ENCODE data around the gene RHBDF2. TPM values are rescaled to one million over a fixed set of nuclear protein-coding genes. Genes with fewer than 3 reads are reported as not detected.
A peak's percentile ranks its signal among the peaks of the same experiment; 100 is the strongest.

The RHBDF2 gene
- total and polyA plus RNA-seq, 2 experiments from 2014 or later = 4.9 to 11.0 TPM

DNA sequence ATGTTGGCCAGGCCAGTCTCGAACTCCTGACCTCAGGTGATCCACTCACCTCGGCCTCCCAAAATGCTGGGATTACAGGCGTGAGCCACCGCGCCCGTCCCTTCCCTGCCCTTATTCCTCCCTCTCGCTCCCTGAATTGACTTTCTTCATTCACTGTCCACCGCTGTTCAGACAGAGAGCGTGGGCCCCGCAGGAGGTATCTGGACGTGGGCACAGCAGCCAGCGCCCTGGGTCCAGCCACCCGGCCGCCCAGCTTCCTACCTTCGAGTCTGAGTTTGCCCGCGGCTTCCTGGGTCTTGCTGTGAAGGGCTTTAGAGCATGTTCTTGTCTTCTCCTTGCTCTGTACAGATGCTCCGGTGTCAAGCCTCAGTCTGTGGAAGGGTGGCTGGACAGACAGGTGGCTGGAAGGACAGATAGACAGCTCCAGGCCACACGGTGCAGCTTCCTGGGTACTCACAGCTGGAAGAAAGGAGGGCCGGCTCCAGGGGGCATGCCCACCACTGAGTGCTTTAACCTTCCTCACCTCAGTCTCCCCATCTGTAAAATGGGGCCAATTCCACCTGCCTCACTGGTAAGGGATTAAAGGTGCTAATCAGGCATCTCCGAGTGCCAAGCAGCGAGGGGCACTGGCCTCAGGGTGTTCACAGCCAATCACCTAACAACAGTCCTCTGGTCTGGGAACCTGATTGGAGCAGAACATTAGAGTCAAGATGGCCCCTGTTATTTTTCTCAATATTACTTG is 13.6 kb downstream of the RHBDF2 start:
- no peaks in the 10 kb centered on the region for H3K79me2 ChIP-seq
- no peaks in the 10 kb centered on the region for H3K27me3 ChIP-seq
- no peak overlapping the region for H3K27ac ChIP-seq
- no peak for TF ChIP-seq EZH2 (IDR thresholded peaks at IDR 0.05; ENCODE audit: borderline replicate concordance)
- H4K20me1 ChIP-seq (ENCODE audit: insufficient read depth, poor library complexity, severe bottlenecking) = no peaks in the 10 kb centered on the region
- H3K4me3 ChIP-seq = no peak overlapping the region
- H3K9me3 ChIP-seq (ENCODE audit: low read depth) = no peaks in the 10 kb centered on the region
- no peak overlapping the region for H3K4me2 ChIP-seq
- H3K4me1 ChIP-seq (ENCODE audit: insufficient read depth) = peaks cover 8% of the 10 kb centered on the region
- H3K9me2 ChIP-seq (replicated peaks; ENCODE audit: insufficient read depth) = no peaks in the 10 kb centered on the region
- no peaks in the 10 kb centered on the region for H3K36me3 ChIP-seq (replicated peaks; ENCODE audit: insufficient read depth, low read depth)
- WGBS (ENCODE audit: low lambda C conversion rate, missing lambda C conversion rate) = 96% methylated on average over 22 of the region's 22 CpGs
- H2AFZ ChIP-seq = no peak overlapping the region
- DNase-seq (ENCODE audit: low spot score) = no peak

DNA sequence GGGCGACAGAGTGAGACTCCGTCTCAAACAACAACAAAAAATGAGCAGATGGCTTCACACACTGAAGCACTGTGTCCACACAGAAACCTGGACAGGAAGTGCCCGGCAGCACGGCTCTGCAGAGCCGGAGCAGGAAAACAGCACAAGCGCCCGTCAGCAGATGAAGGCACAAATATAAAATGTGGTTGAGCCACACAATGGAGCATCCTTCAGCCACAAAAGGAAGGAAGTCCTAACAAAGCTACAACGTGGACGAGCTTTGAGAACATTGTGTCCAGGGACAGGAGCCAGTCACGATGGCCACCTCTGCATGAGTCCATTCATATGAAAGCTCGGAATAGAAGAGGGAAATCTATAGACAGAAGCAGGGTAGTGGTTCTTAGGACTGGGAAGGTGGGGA is 15.7 kb downstream of the RHBDF2 start:
- H2AFZ ChIP-seq = no peak overlapping the region
- no peaks in the 10 kb centered on the region for H3K27me3 ChIP-seq
- no peak overlapping the region for H3K4me3 ChIP-seq
- no peak for TF ChIP-seq EZH2 (IDR thresholded peaks at IDR 0.05; ENCODE audit: borderline replicate concordance)
- TF ChIP-seq EZH2phosphoT487 (IDR thresholded peaks at IDR 0.05; ENCODE audit: low read depth, severe bottlenecking, unreplicated experiment) = no peak
- TF ChIP-seq, protein P1, sequence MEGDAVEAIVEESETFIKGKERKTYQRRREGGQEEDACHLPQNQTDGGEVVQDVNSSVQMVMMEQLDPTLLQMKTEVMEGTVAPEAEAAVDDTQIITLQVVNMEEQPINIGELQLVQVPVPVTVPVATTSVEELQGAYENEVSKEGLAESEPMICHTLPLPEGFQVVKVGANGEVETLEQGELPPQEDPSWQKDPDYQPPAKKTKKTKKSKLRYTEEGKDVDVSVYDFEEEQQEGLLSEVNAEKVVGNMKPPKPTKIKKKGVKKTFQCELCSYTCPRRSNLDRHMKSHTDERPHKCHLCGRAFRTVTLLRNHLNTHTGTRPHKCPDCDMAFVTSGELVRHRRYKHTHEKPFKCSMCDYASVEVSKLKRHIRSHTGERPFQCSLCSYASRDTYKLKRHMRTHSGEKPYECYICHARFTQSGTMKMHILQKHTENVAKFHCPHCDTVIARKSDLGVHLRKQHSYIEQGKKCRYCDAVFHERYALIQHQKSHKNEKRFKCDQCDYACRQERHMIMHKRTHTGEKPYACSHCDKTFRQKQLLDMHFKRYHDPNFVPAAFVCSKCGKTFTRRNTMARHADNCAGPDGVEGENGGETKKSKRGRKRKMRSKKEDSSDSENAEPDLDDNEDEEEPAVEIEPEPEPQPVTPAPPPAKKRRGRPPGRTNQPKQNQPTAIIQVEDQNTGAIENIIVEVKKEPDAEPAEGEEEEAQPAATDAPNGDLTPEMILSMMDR (IDR thresholded peaks at IDR 0.05; ENCODE audit: poor library complexity) = no peak
- H3K9me2 ChIP-seq (replicated peaks; ENCODE audit: insufficient read depth) = no peaks in the 10 kb centered on the region
- H3K4me2 ChIP-seq = no peak overlapping the region
- H3K4me1 ChIP-seq (ENCODE audit: insufficient read depth) = no peaks in the 10 kb centered on the region
- no peaks in the 10 kb centered on the region for H4K20me1 ChIP-seq (ENCODE audit: insufficient read depth, poor library complexity, severe bottlenecking)
- H3K27ac ChIP-seq = no peak overlapping the region
- no peaks in the 10 kb centered on the region for H3K79me2 ChIP-seq
- DNase-seq (ENCODE audit: low spot score) = no peak
- WGBS (ENCODE audit: low lambda C conversion rate, missing lambda C conversion rate) = 77% methylated on average over 11 of the region's 11 CpGs
- no peaks in the 10 kb centered on the region for H3K9me3 ChIP-seq (ENCODE audit: low read depth)
- H3K36me3 ChIP-seq (replicated peaks; ENCODE audit: insufficient read depth, low read depth) = no peaks in the 10 kb centered on the region

DNA sequence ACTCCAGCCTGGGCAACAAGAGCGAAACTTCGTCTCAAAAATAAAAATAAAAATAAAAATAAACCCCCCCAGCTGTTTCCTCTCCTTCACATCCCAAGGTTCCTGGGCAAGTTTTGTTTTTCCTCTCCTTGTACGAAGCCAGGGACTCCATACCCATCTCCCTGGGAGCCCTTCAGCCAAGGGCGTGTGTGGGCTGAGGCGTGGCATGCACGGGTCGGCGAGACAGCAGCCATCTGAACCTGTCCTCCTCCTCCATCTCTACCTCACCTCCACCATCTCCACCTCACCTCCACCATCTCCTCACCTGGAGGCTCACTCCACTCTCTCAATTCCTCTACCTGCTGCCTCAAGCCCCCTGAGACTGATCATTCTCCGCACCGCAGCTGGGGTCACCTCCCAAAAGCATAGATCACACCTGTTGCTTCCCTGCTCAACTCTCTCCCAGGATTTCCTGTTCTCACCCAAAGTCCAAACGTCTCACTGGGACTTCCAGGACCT is 16.9 kb downstream of the RHBDF2 start:
- Histone ChIP-seq H3K4me1 (ENCODE audit: insufficient read depth) (no peaks in the 10 kb centered on the region), H3K4me2 (no peak overlapping the region), H3K27me3 (no peaks in the 10 kb centered on the region), H3K9me2 (replicated peaks; ENCODE audit: insufficient read depth) (no peaks in the 10 kb centered on the region), H3K79me2 (no peaks in the 10 kb centered on the region), H3K27ac (no peak overlapping the region), H2AFZ (no peak overlapping the region), H3K36me3 (replicated peaks; ENCODE audit: insufficient read depth, low read depth) (no peaks in the 10 kb centered on the region), H3K4me3 (no peak overlapping the region), H4K20me1 (ENCODE audit: insufficient read depth, poor library complexity, severe bottlenecking) (no peaks in the 10 kb centered on the region), H3K9me3 (ENCODE audit: low read depth) (no peaks in the 10 kb centered on the region)
- DNase-seq (ENCODE audit: low spot score) = no peak
- TF ChIP-seq, protein P1 (IDR thresholded peaks at IDR 0.05; ENCODE audit: poor library complexity) = no peak
- TF ChIP-seq EZH2 (IDR thresholded peaks at IDR 0.05; ENCODE audit: borderline replicate concordance) (no peak), EZH2phosphoT487 (IDR thresholded peaks at IDR 0.05; ENCODE audit: low read depth, severe bottlenecking, unreplicated experiment) (no peak)
- 91% methylated on average over 11 of the region's 11 CpGs for WGBS (ENCODE audit: low lambda C conversion rate, missing lambda C conversion rate)

DNA sequence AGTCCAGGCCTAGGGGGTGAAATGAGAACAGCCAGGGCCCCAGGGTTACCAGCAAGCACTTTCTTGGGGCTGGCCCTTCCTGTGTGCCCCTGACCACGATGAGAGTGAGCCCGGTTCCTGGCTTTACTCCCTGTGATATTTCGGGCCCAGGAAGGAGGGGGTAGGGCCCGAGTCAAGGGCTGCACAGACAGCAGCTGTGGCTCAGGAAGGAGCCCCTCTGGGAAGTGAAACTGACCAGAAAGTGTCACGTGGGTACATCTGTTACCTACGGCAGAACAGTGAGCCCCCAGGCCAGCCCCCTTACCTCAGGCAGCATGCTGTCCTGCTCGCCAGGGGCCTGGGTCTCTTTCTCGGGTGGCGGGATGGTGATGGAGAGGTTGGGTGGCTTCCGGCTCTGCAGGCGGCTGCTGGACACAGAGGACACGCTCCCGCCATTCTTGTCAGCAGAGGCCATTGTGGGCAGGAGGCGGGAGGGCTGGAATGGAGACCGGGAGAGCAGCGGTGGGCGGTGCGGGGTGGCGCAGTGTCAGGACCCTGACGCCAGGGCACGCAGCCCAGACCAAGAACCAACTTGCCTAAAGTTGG is 20.1 kb downstream of the RHBDF2 start:
- Histone ChIP-seq H2AFZ (no peak overlapping the region), H3K4me2 (no peak overlapping the region), H3K9me2 (replicated peaks; ENCODE audit: insufficient read depth) (no peaks in the 10 kb centered on the region), H3K36me3 (replicated peaks; ENCODE audit: insufficient read depth, low read depth) (no peaks in the 10 kb centered on the region), H3K4me3 (no peak overlapping the region), H3K4me1 (ENCODE audit: insufficient read depth) (no peaks in the 10 kb centered on the region), H3K9me3 (ENCODE audit: low read depth) (no peaks in the 10 kb centered on the region), H4K20me1 (ENCODE audit: insufficient read depth, poor library complexity, severe bottlenecking) (no peaks in the 10 kb centered on the region), H3K27ac (peak overlapping the region; percentile 46), H3K27me3 (no peaks in the 10 kb centered on the region), H3K79me2 (no peaks in the 10 kb centered on the region)
- 85% methylated on average over 21 of the region's 21 CpGs for WGBS (ENCODE audit: low lambda C conversion rate, missing lambda C conversion rate)
- no peak for DNase-seq (ENCODE audit: low spot score)
- TF ChIP-seq, protein P1 (IDR thresholded peaks at IDR 0.05; ENCODE audit: poor library complexity) = no peak
- TF ChIP-seq EZH2 (IDR thresholded peaks at IDR 0.05; ENCODE audit: borderline replicate concordance) (no peak), EZH2phosphoT487 (IDR thresholded peaks at IDR 0.05; ENCODE audit: low read depth, severe bottlenecking, unreplicated experiment) (no peak)
